OCI-LY1 (cell line): ENCODE results near the gene SH3RF3.

Source experiments
- H2AFZ ChIP-seq: fragments of 200-600 bp; sonication (generic), shearing (Covaris generic); 2 replicates; pipeline ENCODE4 v1.6.0; 2014; ENCODE audit warnings: antibody characterized with exemption, mild to moderate bottlenecking, low read length
- H3F3A ChIP-seq: fragments of 200-600 bp; sonication (generic), shearing (Covaris generic); 2 replicates; pipeline ENCODE4 v1.6.0; 2014; ENCODE audit warnings: mild to moderate bottlenecking, antibody characterized with exemption, low read length, moderate library complexity; ENCODE audit not compliant: insufficient read depth
- H3K27ac ChIP-seq: fragments of 200-600 bp; sonication (generic); 2 replicates; pipeline ENCODE4 v1.5.1; 2014; ENCODE audit warnings: low read length, mixed run types, mild to moderate bottlenecking, low read depth; ENCODE audit not compliant: poor library complexity, severe bottlenecking
- H3K27me3 ChIP-seq: fragments of 200-600 bp; sonication (generic); 2 replicates; pipeline ENCODE4 v1.6.0; 2014; ENCODE audit warnings: antibody characterized with exemption, mild to moderate bottlenecking, low read length, moderate library complexity; ENCODE audit not compliant: insufficient read depth
- H3K36me3 ChIP-seq: fragments of 200-600 bp; sonication (generic); 2 replicates; pipeline ENCODE4 v1.6.1; 2014; ENCODE audit warnings: mild to moderate bottlenecking, antibody characterized with exemption, low read length, moderate library complexity, mixed read lengths; ENCODE audit not compliant: insufficient read depth
- H3K4me1 ChIP-seq: fragments of 200-600 bp; sonication (generic); 2 replicates; pipeline ENCODE4 v1.5.1; 2014; ENCODE audit warnings: mild to moderate bottlenecking, low read length, moderate library complexity; ENCODE audit not compliant: insufficient read depth, severe bottlenecking
- H3K4me2 ChIP-seq: fragments of 200-600 bp; sonication (generic), shearing (Covaris generic); 2 replicates; pipeline ENCODE4 v1.6.1; 2014; ENCODE audit warnings: low read length
- H3K4me3 ChIP-seq: fragments of 200-600 bp; sonication (generic); 2 replicates; pipeline ENCODE4 v1.5.1; 2014; ENCODE audit warnings: low read length, low read depth, mild to moderate bottlenecking, mixed read lengths; ENCODE audit not compliant: poor library complexity, severe bottlenecking
- H3K79me2 ChIP-seq: fragments of 200-600 bp; shearing (Covaris generic); 2 replicates; pipeline ENCODE4 v1.6.1; 2016; ENCODE audit warnings: mixed run types, low read length, mixed read lengths; ENCODE audit not compliant: insufficient read depth
- H3K9ac ChIP-seq: fragments of 200-600 bp; sonication (generic), shearing (Covaris generic); 2 replicates; pipeline ENCODE4 v1.6.1; 2014; ENCODE audit warnings: mild to moderate bottlenecking, low read length, mixed read lengths
- H3K9me2 ChIP-seq: fragments of 200-600 bp; sonication (generic), shearing (Covaris generic); 2 replicates; pipeline ENCODE4 v1.6.1; 2014; ENCODE audit warnings: low read depth, mild to moderate bottlenecking, low read length, mixed read lengths
- H3K9me3 ChIP-seq: fragments of 200-600 bp; shearing (Covaris generic); 2 replicates; pipeline ENCODE4 v1.6.1; 2014; ENCODE audit warnings: low read length, mixed read lengths
- H4K20me1 ChIP-seq: fragments of 200-600 bp; sonication (generic), shearing (Covaris generic); 2 replicates; pipeline ENCODE4 v1.6.0; 2016; ENCODE audit warnings: mild to moderate bottlenecking, low read length; ENCODE audit not compliant: insufficient read depth
- CTCF ChIP-seq: fragments of 200-600 bp; sonication (generic), shearing (Covaris generic); IDR thresholded peaks from 2 replicates; pipeline ENCODE4 v1.5.1; 2017; ENCODE audit warnings: mild to moderate bottlenecking, antibody characterized with exemption, low read length, moderate library complexity, mixed read lengths
- EZH2 ChIP-seq: fragments of 200-600 bp; sonication (generic), shearing (Covaris generic); IDR thresholded peaks from 2 replicates; pipeline ENCODE4 v1.8.0; 2017; ENCODE audit warnings: borderline replicate concordance, mixed run types, mild to moderate bottlenecking, antibody characterized with exemption, low read length, moderate library complexity, mixed read lengths

SH3RF3 gene

GRCh38 chr2:109292386-109292785 lies 163.4 kb downstream of the SH3RF3 start:
- peaks cover 3% of the 10 kb centered on the region; the same call in 1 of the 2 replicates for H3K27me3 ChIP-seq
- H3K4me3 ChIP-seq, result no peak overlapping the region
- H3K4me1 ChIP-seq, result no peaks in the 10 kb centered on the region
- H4K20me1 ChIP-seq, result no peaks in the 10 kb centered on the region
- H3K79me2 ChIP-seq, result no peaks in the 10 kb centered on the region
- H2AFZ ChIP-seq, result no peak overlapping the region
- H3K36me3 ChIP-seq, result no peaks in the 10 kb centered on the region
- H3K9me2 ChIP-seq, result no peaks in the 10 kb centered on the region
- H3K27ac ChIP-seq, result no peak overlapping the region
- no peaks in the 10 kb centered on the region for H3K9me3 ChIP-seq
- H3F3A ChIP-seq, result no peaks in the 10 kb centered on the region
- H3K4me2 ChIP-seq, result no peak overlapping the region
- TF ChIP-seq CTCF (no peak), EZH2 (no peak)
- H3K9ac ChIP-seq, result no peak overlapping the region

- Histone ChIP-seq H3K27ac (no peak overlapping the region), H3K4me1 (no peaks in the 10 kb centered on the region), H3K9me3 (no peaks in the 10 kb centered on the region), H3K9ac (no peak overlapping the region), H3K79me2 (no peaks in the 10 kb centered on the region), H4K20me1 (no peaks in the 10 kb centered on the region), H3K36me3 (no peaks in the 10 kb centered on the region), H3K4me2 (no peak overlapping the region), H3F3A (no peaks in the 10 kb centered on the region), H3K9me2 (no peaks in the 10 kb centered on the region), H3K4me3 (no peak overlapping the region), H3K27me3 (no peaks in the 10 kb centered on the region), H2AFZ (no peak overlapping the region)
- TF ChIP-seq CTCF (no peak), EZH2 (no peak)
These were observed 164.7 kb downstream of the SH3RF3 start for GRCh38 chr2:109293663-109294062.

- Histone ChIP-seq H3F3A (no peaks in the 10 kb centered on the region), H3K27ac (no peak overlapping the region), H2AFZ (no peak overlapping the region), H3K4me2 (no peak overlapping the region), H3K9me2 (no peaks in the 10 kb centered on the region), H3K4me1 (no peaks in the 10 kb centered on the region), H3K4me3 (no peak overlapping the region), H3K79me2 (no peaks in the 10 kb centered on the region), H3K9me3 (no peaks in the 10 kb centered on the region), H3K9ac (no peak overlapping the region), H4K20me1 (no peaks in the 10 kb centered on the region), H3K27me3 (no peaks in the 10 kb centered on the region), H3K36me3 (no peaks in the 10 kb centered on the region)
- no peak for TF ChIP-seq EZH2
- no peak for TF ChIP-seq CTCF
These were observed 165.5 kb downstream of the SH3RF3 start for GRCh38 chr2:109294523-109294922.
